HS-5 (cell line): Measurements from ENCODE around the gene SLC4A11.

Experiments used
- DNase-seq: peaks from one replicate; pipeline ENCODE4 v3.0.0-alpha.2; 2012; ENCODE audit warnings: low read depth

SLC4A11 gene

DNA sequence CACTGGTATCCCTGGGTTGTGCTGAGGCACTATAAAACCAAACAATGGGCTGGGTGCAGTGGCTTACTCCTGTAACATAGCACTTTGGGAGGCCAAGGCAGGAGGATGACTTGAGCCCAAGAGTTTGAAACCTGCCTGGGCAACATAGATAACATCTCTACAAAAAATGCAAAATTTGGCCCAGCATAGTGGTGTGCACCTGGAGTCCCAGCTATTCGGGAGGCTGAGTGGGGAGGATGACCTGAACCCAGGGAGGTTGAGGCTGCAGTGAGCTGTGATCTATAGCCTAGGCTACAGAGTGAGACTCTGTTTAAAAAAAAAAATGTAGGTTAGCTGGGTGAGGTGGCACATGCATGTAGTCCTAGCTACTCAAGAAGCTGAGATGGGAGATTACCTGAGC lies 7.7 kb upstream of the SLC4A11 start:
- DNase-seq: no peak

- DNase-seq: no peak
These were observed 6.7 kb upstream of the SLC4A11 start for GRCh38 chr20:3245711-3246110.

- DNase-seq: no peak
These were observed 6.2 kb upstream of the SLC4A11 start for GRCh38 chr20:3245156-3245555.

DNA sequence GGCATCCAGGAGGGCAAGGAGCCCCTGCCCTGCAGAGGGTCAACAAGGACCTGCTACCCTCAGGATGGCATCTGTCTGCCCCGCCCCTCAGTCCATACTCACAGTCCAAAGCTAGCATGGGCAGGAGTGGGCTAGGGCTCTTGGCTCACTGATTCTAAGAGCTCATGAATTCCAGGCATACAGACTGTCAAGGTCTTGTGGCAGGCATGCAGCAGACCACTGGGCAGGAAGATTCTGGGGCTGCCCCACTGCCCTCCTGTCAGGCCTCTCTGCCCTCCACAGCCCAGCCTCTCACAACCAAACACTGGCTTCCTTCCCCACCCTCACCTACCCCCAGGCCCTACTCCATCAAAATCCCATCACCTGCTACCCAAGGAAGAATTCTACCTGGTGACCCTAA lies 5.6 kb upstream of the SLC4A11 start:
- DNase-seq: no peak

DNA sequence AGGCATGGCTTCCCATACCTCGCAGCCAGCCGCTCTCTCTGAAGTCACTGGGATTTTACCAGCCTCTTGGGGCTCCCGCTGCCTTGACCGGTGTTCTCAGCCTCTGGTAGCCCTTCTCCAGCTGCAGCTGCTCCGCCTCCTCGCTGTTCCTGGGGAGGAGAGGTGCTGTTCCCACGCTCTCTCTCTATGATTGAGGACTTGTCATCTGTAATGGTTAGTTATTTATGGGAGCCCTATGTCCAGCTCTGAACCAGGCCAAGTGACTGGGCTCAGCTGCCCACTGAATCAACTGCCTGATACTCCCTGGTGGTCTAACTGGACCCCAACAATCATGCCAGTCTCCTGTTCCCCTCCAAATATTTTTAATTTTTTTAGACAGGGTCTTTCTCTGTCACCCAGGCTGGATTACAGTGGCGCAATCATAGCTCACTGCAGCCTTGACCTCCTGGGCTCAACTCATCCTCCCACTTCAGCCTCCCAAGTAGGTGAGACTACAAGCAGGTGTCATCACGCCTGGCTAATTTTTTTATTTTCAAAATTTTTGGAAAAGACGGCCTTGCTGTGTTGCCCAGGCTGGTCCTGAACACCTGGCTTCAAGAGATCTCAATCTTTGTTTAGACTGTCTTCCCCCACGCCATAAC lies 4.8 kb upstream of the SLC4A11 start:
- DNase-seq: no peak

- DNase-seq: no peak
These were observed 3.2 kb upstream of the SLC4A11 start for GRCh38 chr20:3242172-3242692.

GRCh38 chr20:3240776-3241363 lies 1.9 kb upstream of the SLC4A11 start:
- no peak for DNase-seq

GRCh38 chr20:3239867-3240775 lies 1.1 kb upstream of the SLC4A11 start:
- DNase-seq: no peak

DNA sequence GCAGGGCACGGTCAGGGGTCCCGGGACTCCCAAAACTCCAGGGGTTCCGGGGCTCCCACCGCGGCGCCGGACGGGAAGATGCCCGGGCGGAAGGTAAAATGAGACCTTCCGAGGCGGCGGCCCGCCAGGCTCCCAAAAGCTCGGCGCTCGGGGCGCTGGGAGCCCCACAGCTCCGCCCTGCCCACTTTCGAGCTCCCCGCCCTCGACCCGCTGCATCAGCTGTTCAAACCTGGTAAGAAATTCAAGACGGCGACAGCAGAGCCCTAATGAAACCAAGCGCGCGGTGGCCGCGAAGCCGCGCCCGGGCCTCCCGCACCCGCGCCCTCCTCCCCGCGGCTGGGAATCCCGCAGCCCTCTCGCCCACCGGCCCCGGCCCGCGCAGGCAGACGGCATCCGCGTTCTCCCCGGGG lies 369 bp downstream of the SLC4A11 start:
- DNase-seq: no peak

- no peak for DNase-seq
These were observed 903 bp downstream of the SLC4A11 start for GRCh38 chr20:3237958-3238615.

- no peak for DNase-seq
These were observed 1.7 kb downstream of the SLC4A11 start for GRCh38 chr20:3237011-3237957.

GRCh38 chr20:3235666-3236324 lies 3.2 kb downstream of the SLC4A11 start:
- DNase-seq: no peak

DNA sequence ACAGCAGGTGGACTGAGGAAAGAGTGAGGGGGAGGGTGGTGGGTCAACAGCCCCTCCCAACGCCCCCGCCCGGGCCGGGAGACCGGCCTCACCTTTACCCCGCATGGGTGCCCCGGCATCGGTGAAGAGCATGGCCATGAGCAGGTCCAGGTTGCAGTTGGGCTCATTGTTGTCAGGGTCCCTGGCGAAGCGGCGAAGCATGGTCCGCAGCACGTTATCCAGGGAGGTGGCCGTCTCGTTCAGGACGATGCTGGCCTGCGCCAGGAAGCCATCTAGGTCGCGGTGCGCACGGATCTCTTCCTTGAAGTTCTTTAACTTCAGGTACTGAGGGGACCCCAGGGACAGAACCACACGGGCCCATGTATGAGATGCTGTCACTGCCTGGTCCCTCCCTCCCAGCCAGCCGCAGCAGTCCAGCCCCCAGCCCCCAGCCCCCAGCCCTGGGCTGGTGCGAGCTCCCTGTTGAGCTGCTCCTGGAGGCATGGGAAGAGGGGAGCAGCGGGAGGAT lies 4.9 kb downstream of the SLC4A11 start:
- no peak for DNase-seq

- DNase-seq: no peak
These were observed 5.6 kb downstream of the SLC4A11 start for GRCh38 chr20:3233131-3233990.

DNA sequence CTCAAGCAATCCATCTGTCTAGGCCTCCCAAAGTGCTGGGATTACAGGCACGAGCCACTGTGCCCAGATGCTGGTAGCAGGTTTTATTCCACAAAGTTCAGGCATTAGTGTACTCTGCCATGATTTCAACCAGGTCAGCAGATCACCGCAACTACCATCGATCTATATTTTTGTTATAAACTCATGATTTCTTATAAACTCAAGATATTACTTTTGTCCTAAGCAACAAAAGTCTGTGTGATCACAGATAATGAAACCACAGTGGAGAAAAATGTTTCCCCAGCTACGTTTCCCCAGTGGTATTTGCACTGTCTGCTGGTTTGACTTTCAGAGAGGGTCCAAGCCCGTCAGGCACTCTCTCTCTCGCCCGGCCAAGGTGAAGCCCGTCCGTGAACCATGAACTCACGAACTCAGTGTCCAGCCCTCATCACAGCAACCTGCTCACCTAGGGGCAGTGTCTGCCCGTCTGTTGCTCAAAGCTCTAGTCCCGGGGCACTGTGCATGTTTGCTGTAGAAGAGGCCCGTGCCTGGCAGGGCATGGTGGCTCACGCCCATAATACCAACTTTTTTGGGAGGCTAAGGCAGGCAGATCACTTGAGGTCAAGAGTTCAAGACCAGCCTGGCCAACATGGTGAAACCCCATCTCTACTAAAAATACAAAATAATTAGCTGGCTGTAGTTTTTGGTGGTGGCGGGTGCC lies 7.0 kb downstream of the SLC4A11 start:
- no peak for DNase-seq

- no peak for DNase-seq
These were observed 7.9 kb downstream of the SLC4A11 start for GRCh38 chr20:3231116-3231515.

DNA sequence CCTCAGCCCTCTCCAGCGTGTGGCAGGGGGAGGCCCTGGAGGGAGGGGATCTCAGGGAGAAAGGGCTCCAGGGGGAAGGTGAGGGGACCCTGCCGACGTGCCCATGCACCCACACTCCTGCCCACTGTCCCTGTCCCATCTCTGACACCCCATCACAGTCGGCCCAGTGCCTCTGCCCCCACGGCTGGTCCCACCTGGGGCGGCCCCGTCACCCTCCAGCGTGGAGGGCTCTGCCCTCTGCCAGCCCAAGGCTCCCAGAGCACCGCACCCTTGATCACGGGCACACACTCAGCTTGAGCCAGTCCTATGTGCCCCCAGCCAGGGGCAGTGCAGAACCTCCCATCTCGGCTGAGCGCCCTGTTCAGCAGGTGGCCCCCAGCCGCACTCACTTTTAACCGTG lies 9.2 kb downstream of the SLC4A11 start:
- no peak for DNase-seq

GRCh38 chr20:3229158-3229557 lies 9.8 kb downstream of the SLC4A11 start:
- no peak for DNase-seq

- no peak for DNase-seq
These were observed 10.3 kb downstream of the SLC4A11 start for GRCh38 chr20:3228750-3229032.
